CD14-positive monocyte (primary cell): Measurements from ENCODE around the gene URM1. TPM values are rescaled to one million over a fixed set of nuclear protein-coding genes. Genes with fewer than 3 reads are reported as not detected.

Experiments
- DNase-seq, 3 donors: peaks; one replicate each; pipeline ENCODE4 v3.0.0-alpha.2; 2011 to 2022
- H2AFZ ChIP-seq: 2 replicates; pipeline ENCODE4 v1.6.0; 2012; ENCODE audit warnings: mild to moderate bottlenecking, low read depth, low read length, inconsistent platforms; ENCODE audit not compliant: insufficient read depth, poor library complexity, severe bottlenecking
- H3K27ac ChIP-seq, 2 donors: 1 replicate in 1 of 2; 2 replicates in 1 of 2; pipeline ENCODE4 v1.5.1; 2012 to 2013; ENCODE audit warnings: low read length in 2 of 2, control low read depth in 1 of 2, inconsistent platforms in 1 of 2, low read depth in 1 of 2, mild to moderate bottlenecking in 1 of 2
- H3K27me3 ChIP-seq, 2 donors: one replicate each; pipeline versions ENCODE4 v1.6.0 to v1.6.1; 2011 to 2013; ENCODE audit warnings: low read length in 2 of 2; ENCODE audit not compliant: control insufficient read depth in 2 of 2, insufficient read depth in 2 of 2
- H3K36me3 ChIP-seq, 2 donors: replicated peaks in 1 of 2; 1 replicate in 1 of 2; 2 replicates in 1 of 2; pipeline versions ENCODE4 v1.5.1 to v1.6.1; 2012 to 2013; ENCODE audit warnings: low read length in 2 of 2, control low read depth in 1 of 2, inconsistent platforms in 1 of 2, mild to moderate bottlenecking in 1 of 2; ENCODE audit not compliant: insufficient read depth in 2 of 2, control insufficient read depth in 1 of 2
- H3K4me1 ChIP-seq, 2 donors: 1 replicate in 1 of 2; 2 replicates in 1 of 2; pipeline versions ENCODE4 v1.5.1 to v1.6.1; 2012 to 2013; ENCODE audit warnings: low read length in 2 of 2, control low read depth in 1 of 2, inconsistent platforms in 1 of 2, mild to moderate bottlenecking in 1 of 2, moderate library complexity in 1 of 2; ENCODE audit not compliant: insufficient read depth in 2 of 2, control insufficient read depth in 1 of 2
- H3K4me2 ChIP-seq: replicated peaks from 2 replicates; pipeline ENCODE3; 2012; ENCODE audit warnings: low read length, moderate library complexity, mild to moderate bottlenecking; ENCODE audit not compliant: poor library complexity, severe bottlenecking; ENCODE audit errors: extremely low read depth
- H3K4me3 ChIP-seq, 3 experiments: fragments of 200-600 bp in 1 of 3; sonication (generic) in 1 of 3; replicated peaks in 1 of 3; 1 replicate in 2 of 3; 2 replicates in 1 of 3; pipeline ENCODE4 v1.5.1; 2011 to 2013; ENCODE audit warnings: low read length in 3 of 3, mild to moderate bottlenecking in 3 of 3, control low read depth in 2 of 3, low read depth in 2 of 3, inconsistent platforms in 1 of 3, moderate library complexity in 1 of 3
- H3K79me2 ChIP-seq: 2 replicates; pipeline ENCODE4 v1.6.0; 2012; ENCODE audit warnings: mild to moderate bottlenecking, control low read depth, inconsistent platforms, low read length, moderate library complexity; ENCODE audit not compliant: insufficient read depth
- H3K9ac ChIP-seq: 2 replicates; pipeline ENCODE4 v1.6.0; 2017; ENCODE audit warnings: low read length, mild to moderate bottlenecking; ENCODE audit not compliant: insufficient read depth, poor library complexity, severe bottlenecking
- H3K9me3 ChIP-seq, 2 donors: replicated peaks in 1 of 2; 1 replicate in 1 of 2; 2 replicates in 1 of 2; pipeline versions ENCODE4 v1.5.1 to v1.6.1; 2012 to 2013; ENCODE audit warnings: low read length in 2 of 2, control low read depth in 1 of 2; ENCODE audit not compliant: control insufficient read depth in 1 of 2, insufficient read depth in 1 of 2
- H4K20me1 ChIP-seq: 2 replicates; pipeline ENCODE4 v1.6.0; 2012; ENCODE audit warnings: mild to moderate bottlenecking, low read length, control low read depth, moderate library complexity; ENCODE audit not compliant: insufficient read depth
- H3K27ac Mint-ChIP-seq, 7 donors: one replicate each; pipeline ENCODE4 v1.8.0; 2020; ENCODE audit warnings: mild to moderate bottlenecking in 7 of 7, mixed read lengths in 7 of 7, moderate library complexity in 6 of 7, inconsistent platforms in 2 of 7
- H3K27me3 Mint-ChIP-seq, 3 donors: one replicate each; pipeline ENCODE4 v1.8.0; 2021 to 2022; ENCODE audit warnings: low read depth in 3 of 3, mild to moderate bottlenecking in 3 of 3, mixed read lengths in 3 of 3, moderate library complexity in 3 of 3, inconsistent platforms in 1 of 3
- H3K36me3 Mint-ChIP-seq, 2 donors: one replicate each; pipeline ENCODE4 v1.8.0; 2020; ENCODE audit warnings: mixed read lengths in 2 of 2, inconsistent platforms in 1 of 2, mild to moderate bottlenecking in 1 of 2
- H3K4me1 Mint-ChIP-seq: one replicate; pipeline ENCODE4 v1.8.0; 2020; ENCODE audit warnings: mild to moderate bottlenecking, mixed read lengths
- H3K4me3 Mint-ChIP-seq, 2 donors: one replicate each; pipeline ENCODE4 v1.8.0; 2020; ENCODE audit warnings: mild to moderate bottlenecking in 2 of 2, mixed read lengths in 2 of 2, moderate library complexity in 1 of 2
- H3K9me3 Mint-ChIP-seq, 7 donors: one replicate each; pipeline ENCODE4 v1.8.0; 2020 to 2022; ENCODE audit warnings: mixed read lengths in 7 of 7, mild to moderate bottlenecking in 6 of 7, moderate library complexity in 6 of 7, inconsistent platforms in 2 of 7
- CTCF ChIP-seq: fragments of 200-600 bp; IDR thresholded peaks from one replicate; pipeline ENCODE4 v1.8.0; 2022; ENCODE audit warnings: antibody characterized with exemption, mild to moderate bottlenecking
- WGBS: methylation state at CpG from one replicate; pipeline ENCODE4 v1.1.5; 2013; ENCODE audit warnings: missing lambda C conversion rate; ENCODE audit not compliant: insufficient coverage; 5-methylcytosine and 5-hydroxymethylcytosine counted together
- intact Hi-C, 2 donors: fragments of 100-400 bp; cut with micrococcal nuclease; formaldehyde crosslinking; loops; one replicate each; pipeline versions ENCODE4 v1.15.0 to v1.15.1; 2023
- polyA plus RNA-seq, 3 donors: library from polyadenylated mRNA; depleted of rRNA in 1 of 3; unstranded in 2 of 3; stranded (reverse) in 1 of 3; fragments of 300-500 nt in 2 of 3; fragments of >200 nt in 1 of 3; fragmentation: Illumina TruSeq in 2 of 3; gene quantifications; 1 replicate in 2 of 3; 2 replicates in 1 of 3; pipeline ENCODE4 v1.2.3, GENCODE V29; 2012 to 2021

URM1 gene
- polyA plus RNA-seq, 3 donors = 37.5 to 39.7 (median 38.3) TPM

GRCh38 chr9:128404560-128404959, 33.4 kb downstream of the URM1 start:
- H3K79me2 ChIP-seq = no peaks in the 10 kb centered on the region
- no peaks in the 10 kb centered on the region for H3K36me3 Mint-ChIP-seq
- no peak overlapping the region for H3K27ac ChIP-seq
- H3K27ac Mint-ChIP-seq = no peak overlapping the region
- no CpG with 5 or more reads among the region's 5 CpGs for WGBS
- peaks cover 14 to 28% (median 21%) of the 10 kb centered on the region in 3 donors for H3K27me3 Mint-ChIP-seq
- H3K27me3 ChIP-seq = peaks cover 5 to 16% of the 10 kb centered on the region in 2 donors
- H4K20me1 ChIP-seq = no peaks in the 10 kb centered on the region
- no peaks in the 10 kb centered on the region for H3K4me1 Mint-ChIP-seq
- H3K36me3 ChIP-seq = no peaks in the 10 kb centered on the region
- H3K9ac ChIP-seq = no peak overlapping the region
- H3K4me3 Mint-ChIP-seq = no peak overlapping the region
- no peak overlapping the region for H2AFZ ChIP-seq
- H3K4me1 ChIP-seq = no peaks in the 10 kb centered on the region
- no peaks in the 10 kb centered on the region for H3K9me3 Mint-ChIP-seq
- no peak overlapping the region for H3K4me3 ChIP-seq
- no peak overlapping the region for H3K4me2 ChIP-seq
- no peaks in the 10 kb centered on the region for H3K9me3 ChIP-seq
- intact Hi-C loops = no loop called here
- no peak for TF ChIP-seq CTCF
- DNase-seq = no peak

- Histone ChIP-seq H3K27me3 (peaks cover 5 to 23% of the 10 kb centered on the region in 2 donors), H3K4me3 (no peak overlapping the region), H2AFZ (no peak overlapping the region), H3K9ac (no peak overlapping the region), H3K36me3 (no peaks in the 10 kb centered on the region), H3K9me3 (no peaks in the 10 kb centered on the region), H3K27ac (no peak overlapping the region), H3K79me2 (no peaks in the 10 kb centered on the region), H3K4me2 (no peak overlapping the region), H3K4me1 (no peaks in the 10 kb centered on the region), H4K20me1 (no peaks in the 10 kb centered on the region)
- Mint-ChIP-seq H3K4me1 (no peaks in the 10 kb centered on the region), H3K4me3 (no peak overlapping the region), H3K27ac (no peak overlapping the region), H3K27me3 (peaks cover 18 to 34% (median 25%) of the 10 kb centered on the region in 3 donors), H3K36me3 (no peaks in the 10 kb centered on the region), H3K9me3 (no peaks in the 10 kb centered on the region)
- no peak for TF ChIP-seq CTCF
- no peak for DNase-seq
- intact Hi-C loops = no loop called here
- WGBS = 89% methylated on average over 3 of the region's 20 CpGs
Observed at GRCh38 chr9:128405077-128405779, 34.1 kb downstream of the URM1 start.
